GM12864 (cell line): ENCODE data around the gene RASGRP4.
"Not testable (repeated sequence)": the region's sequence is repeated elsewhere in the genome, so short reads cannot be mapped to it uniquely, and the experiment has no call there.

Experiments used
- DNase-seq: peaks from one replicate; pipeline ENCODE4 v3.0.0-alpha.2; 2011; ENCODE audit warnings: low read depth
- H3K4me3 ChIP-seq: 2 replicates; pipeline ENCODE4 v1.5.1; 2011; ENCODE audit warnings: mild to moderate bottlenecking, low read depth, low read length, control low read depth
- CTCF ChIP-seq: IDR thresholded peaks from 2 replicates; pipeline ENCODE4 v1.5.1; 2011; ENCODE audit warnings: low read depth, mild to moderate bottlenecking, moderate library complexity, low read length, control low read depth, inconsistent platforms; ENCODE audit errors: missing control alignments

Gene RASGRP4

GRCh38 chr19:38425810-38426466, at the start of gene RASGRP4:
TSS of gene RASGRP4 (minus strand) at chr19:38426219. CDS start at chr19:38426091, 128 bp downstream.
- no peak for TF ChIP-seq CTCF
- no peak within 1 kb of the TSS for H3K4me3 ChIP-seq
- DNase-seq, result no peak

GRCh38 chr19:38475176-38475575, 49.2 kb upstream of the RASGRP4 start:
- H3K4me3 ChIP-seq, result no peak overlapping the region
- TF ChIP-seq CTCF, result no peak
- no peak for DNase-seq

GRCh38 chr19:38473201-38473600, 47.2 kb upstream of the RASGRP4 start:
- DNase-seq, result no peak
- no peak for TF ChIP-seq CTCF
- H3K4me3 ChIP-seq, result no peak overlapping the region

- DNase-seq, H3K4me3 ChIP-seq: not testable (repeated sequence)
These were observed 46.7 kb upstream of the RASGRP4 start for GRCh38 chr19:38472725-38473124.

GRCh38 chr19:38470788-38471480, 44.9 kb upstream of the RASGRP4 start:
- no peak overlapping the region for H3K4me3 ChIP-seq
- DNase-seq, result no peak
- TF ChIP-seq CTCF, result no peak

GRCh38 chr19:38469151-38469550, 43.1 kb upstream of the RASGRP4 start:
- TF ChIP-seq CTCF, result no peak

GRCh38 chr19:38467541-38468525, 41.8 kb upstream of the RASGRP4 start:
- H3K4me3 ChIP-seq, result no peak overlapping the region
- no peak for DNase-seq
- no peak for TF ChIP-seq CTCF

More at GRCh38 chr19:38469151-38469550, 43.1 kb upstream of the RASGRP4 start:
- DNase-seq, result no peak
- H3K4me3 ChIP-seq, result no peak overlapping the region
